GM10847 (cell line): ENCODE data around the gene ZYG11A.

Experiments used
- POLR2A ChIP-seq: IDR thresholded peaks from 2 replicates; pipeline ENCODE4 v1.6.1; 2011; ENCODE audit not compliant: insufficient read length; ENCODE audit errors: extremely low read depth

ZYG11A gene

DNA sequence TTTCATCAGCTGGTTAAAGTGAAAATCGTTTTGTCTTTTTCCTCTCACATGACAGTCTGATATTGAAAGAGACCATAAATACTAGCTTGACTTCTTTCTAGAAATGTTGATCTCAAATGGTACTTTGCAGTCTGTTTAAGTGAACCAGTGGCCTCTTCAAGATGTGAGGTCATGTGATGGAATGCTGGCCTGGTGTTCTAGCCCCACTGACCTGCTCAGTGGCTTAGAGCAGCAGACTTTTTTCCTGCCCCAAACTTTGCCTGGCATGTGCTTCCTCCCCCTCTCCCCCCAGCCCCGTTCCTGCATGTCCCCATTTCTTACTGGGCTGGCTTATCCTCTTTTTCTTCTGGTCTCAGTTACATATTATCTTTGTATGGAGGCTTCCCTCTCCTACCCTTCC is 34.3 kb downstream of the ZYG11A start:
- TF ChIP-seq POLR2A, result no peak

DNA sequence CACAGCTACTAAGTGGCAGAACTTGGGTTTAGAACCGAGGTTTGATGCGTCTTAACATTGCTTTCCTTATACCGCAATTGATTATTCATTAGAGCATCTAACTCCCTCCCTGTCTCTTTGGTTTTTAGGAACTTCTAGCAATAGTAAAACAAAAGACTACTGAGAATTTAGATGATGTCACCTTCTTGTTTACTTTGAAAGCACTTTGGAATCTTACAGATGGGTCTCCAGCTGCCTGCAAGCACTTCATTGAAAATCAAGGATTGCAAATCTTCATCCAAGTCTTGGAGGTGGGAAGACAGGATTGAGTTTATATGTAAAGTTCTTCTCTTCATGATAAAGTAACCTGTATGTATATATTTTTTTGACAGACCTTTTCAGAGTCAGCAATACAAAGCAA is 35.0 kb downstream of the ZYG11A start:
- no peak for TF ChIP-seq POLR2A

DNA sequence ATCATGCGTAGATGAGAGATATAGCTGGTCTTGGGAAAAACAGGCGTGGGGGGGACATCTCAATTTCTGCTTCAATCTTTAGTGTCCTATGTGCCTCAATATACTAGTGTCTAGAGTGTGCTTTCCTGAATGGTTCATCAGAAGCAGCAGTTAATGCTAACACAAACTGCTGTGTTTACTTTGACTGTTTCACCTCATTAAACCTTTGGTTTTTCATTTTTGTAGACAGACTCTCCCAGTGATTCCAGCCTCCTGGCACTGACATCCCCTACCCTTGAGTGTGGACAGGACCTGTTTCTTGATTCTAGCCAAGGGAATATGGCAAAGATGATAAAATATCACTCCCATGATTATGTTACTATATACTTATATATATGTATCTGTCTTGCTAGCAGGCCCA is 37.6 kb downstream of the ZYG11A start:
- TF ChIP-seq POLR2A, result no peak

- no peak for TF ChIP-seq POLR2A
Observed at GRCh38 chr1:52887483-52887882, 44.9 kb downstream of the ZYG11A start.

DNA sequence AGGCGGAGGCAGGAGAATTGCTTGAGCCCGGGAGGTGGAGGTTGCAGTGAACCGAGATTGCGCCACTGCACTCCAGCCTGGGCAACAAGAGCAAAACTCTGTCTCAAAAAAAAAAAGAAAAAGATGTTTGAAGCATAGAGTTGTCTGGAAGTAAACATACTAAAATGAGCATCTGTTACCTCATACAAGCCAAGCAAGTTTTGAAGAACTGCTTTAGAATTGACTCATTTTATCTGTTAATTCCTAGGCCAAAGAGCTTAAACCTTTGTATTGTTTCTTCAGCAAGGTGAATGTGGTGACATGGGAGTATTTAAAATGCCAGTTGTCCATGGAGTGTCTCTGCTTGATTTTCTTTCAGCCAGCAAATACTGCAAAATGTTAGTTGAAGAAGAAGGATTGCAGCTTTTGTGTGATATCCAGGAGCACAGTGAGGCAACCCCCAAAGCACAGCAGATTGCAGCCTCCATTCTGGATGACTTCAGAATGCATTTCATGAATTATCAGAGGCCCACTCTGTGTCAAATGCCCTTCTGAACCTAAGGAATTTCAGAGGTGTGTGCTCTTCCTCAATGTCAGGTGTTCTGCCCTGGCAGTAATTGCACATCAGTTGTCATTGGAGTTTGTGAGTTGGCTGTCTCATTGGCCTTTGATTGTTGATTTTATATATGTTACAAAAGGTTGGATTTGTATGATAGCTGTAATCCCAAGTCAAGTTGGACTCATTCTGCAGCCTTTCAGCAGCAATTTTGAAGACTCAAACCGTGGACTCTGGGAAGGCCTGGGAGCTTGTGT is 50.1 kb downstream of the ZYG11A start:
- TF ChIP-seq POLR2A, result no peak

GRCh38 chr1:52899445-52899894 is 56.9 kb downstream of the ZYG11A start:
- TF ChIP-seq POLR2A, result no peak

DNA sequence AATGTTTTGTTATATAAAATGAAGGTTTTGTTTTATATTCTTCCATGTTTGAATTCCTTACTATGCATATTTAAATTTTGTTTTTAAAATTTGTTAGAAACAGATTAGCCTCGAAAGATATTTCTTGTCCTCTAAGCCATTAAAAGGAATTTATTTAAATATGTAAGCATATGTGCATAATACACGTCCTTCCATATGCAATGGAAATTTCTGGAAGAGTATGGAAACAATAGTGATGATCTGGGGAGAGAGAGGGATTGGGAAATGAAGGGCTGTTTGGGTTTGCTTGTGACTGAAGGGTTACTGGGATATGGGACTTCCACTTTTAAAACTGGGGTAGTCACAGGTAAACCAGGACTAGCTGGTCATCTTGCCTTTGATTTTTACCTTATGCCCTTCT is 57.8 kb downstream of the ZYG11A start:
- TF ChIP-seq POLR2A, result no peak

- no peak for TF ChIP-seq POLR2A
Observed at GRCh38 chr1:52901384-52901783, 58.8 kb downstream of the ZYG11A start.

DNA sequence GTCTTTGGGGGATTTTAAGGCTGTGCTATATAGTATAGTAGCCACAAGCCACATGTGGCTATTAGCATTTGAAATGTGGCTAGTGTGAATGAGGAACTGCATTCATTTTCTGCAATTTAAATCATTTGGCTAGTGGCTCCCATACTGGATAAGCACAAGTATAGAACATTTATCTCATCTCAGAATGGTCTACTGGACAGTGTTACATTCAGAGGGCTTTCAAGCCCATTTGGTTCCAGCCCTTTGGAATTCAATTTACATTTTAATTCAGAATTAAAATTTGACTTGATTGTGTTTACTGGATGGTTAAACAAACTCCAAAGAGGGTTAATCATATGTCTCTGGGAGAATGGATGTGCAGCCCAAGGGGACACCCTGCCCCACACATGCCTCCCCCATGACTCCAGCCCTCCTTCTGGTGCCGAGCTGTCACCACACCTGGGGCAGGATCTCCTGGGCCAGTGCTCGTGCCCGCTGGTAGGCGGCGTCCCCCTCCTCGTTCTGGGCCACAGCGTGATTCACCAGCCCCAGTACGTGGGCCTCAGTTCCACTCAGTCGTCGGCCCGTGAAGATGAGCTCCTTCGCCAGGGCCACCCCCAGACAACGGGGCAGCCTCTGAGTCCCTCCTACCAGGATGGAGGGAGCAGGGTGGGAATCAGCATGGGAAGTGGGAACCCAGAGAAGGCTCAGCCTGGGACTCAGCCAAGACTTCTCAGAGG is 61.8 kb downstream of the ZYG11A start:
- TF ChIP-seq POLR2A, result no peak

DNA sequence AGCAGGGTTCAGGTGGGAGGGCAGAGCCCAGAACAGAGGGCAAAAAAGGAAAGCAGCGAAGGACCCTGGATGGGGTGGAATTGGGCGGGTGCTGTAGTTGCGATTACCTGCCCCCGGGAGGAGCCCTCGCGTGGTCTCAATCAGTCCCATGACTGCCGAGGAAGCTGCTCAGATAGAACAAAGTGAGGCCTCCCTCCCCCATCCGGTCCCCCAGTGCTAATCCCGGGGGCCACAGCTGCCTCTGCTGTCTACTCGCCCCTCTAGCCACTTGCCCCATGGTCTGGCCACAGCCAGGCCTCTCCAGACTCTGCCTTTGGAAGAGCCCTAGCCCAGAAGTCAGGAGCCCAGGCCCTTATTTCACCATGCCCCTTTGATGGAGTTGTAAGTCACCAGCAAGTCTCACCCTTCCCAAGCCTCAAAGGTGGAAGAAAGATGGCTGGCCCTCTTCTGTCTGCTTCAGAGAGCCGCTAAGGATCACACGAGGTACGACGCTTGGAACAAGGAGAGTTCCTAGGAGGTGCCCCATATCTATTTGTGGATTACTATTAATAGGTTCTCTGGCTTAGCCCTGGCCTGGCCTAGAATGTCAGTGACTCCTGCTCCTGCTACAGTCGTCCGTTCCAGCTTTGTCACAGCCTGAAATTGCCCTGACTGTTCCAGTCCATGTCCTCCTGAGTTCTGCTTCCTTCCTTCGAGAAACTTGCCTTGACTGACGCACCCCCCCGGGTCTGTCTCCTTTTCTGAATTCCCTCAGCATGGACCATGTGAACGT is 62.6 kb downstream of the ZYG11A start:
- TF ChIP-seq POLR2A, result no peak

DNA sequence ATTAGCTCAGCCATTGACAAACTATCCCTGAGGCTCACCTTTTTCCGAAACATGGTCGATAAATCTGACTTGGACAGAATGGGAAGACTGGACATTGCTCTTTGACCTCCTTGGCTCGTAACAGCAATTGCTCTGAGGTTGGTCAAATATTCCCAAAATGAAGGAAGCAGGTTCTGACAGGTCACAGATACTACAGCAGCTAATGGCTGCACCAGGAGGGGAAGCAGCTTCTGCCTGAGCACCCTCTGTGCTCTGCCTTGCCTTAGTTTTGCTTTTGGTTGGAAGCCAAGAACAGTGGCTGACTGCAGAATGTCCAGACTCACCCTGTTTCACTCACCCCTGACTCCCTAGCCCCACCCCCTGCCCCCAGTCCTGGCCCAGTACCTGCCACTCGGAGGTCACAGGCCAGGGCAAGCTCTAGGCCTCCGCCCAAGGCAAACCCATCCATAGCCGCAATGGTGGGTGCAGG is 63.6 kb downstream of the ZYG11A start:
- TF ChIP-seq POLR2A, result no peak

- TF ChIP-seq POLR2A, result no peak
Observed at GRCh38 chr1:52907068-52907811, 64.7 kb downstream of the ZYG11A start.

GRCh38 chr1:52907812-52908153 is 65.2 kb downstream of the ZYG11A start:
- TF ChIP-seq POLR2A, result no peak

- TF ChIP-seq POLR2A, result no peak
Observed at GRCh38 chr1:52911541-52911940, 69.0 kb downstream of the ZYG11A start.

DNA sequence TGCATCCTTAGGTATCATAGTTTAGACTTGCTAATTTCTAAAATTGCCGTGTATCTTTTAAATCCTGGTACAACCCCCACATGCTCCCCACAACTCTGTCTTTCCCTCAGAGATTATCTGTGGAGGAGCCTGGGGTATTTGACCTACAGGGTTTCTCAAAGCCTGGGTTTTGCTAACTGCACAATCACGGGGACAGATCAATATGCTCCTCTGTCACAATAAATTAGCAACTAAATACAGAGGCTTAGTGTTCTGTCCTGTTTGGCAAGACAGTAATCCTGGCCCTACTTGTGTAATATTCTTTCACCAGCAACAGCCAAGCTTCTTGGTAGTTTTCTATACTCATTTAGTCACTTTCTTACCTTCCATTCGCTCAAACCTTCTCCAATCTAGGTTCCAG is 70.5 kb downstream of the ZYG11A start:
- no peak for TF ChIP-seq POLR2A
